GM18526 (cell line): ENCODE measurements around the gene CRTC2.
A peak's percentile ranks its signal among the peaks of the same experiment; 100 is the strongest.

ENCODE experiments used
- POLR2A ChIP-seq: IDR thresholded peaks from 3 replicates; pipeline ENCODE4 v1.6.1; 2011; ENCODE audit not compliant: insufficient read length; ENCODE audit errors: extremely low read depth

CRTC2 gene

DNA sequence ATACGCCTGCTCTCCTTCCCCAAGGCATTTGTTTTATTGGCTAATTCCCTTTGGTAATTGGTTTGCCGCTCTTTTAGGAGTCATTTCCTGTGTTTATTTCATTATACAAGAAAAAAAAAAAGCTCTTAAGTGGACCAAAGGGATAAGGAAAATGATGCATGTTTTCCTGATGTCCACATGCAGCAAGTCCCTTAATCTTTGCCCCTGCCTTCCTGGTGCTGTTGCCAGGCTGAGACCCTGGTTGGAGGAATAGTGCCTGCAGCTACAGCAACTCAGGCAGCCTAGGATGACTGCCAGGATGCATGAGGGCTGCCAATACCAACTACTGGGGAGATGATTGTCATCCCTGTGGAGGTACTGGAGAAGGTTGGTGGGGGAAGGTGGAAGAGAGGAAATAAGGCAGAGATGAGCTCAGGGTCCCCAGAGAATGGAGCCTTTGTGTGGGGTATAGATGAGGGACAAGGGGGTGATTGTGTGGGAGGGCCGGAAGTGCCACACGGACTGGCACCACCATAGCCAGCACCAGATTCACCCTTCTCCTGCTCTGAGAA is 29.5 kb downstream of the CRTC2 start:
- no peak for TF ChIP-seq POLR2A

DNA sequence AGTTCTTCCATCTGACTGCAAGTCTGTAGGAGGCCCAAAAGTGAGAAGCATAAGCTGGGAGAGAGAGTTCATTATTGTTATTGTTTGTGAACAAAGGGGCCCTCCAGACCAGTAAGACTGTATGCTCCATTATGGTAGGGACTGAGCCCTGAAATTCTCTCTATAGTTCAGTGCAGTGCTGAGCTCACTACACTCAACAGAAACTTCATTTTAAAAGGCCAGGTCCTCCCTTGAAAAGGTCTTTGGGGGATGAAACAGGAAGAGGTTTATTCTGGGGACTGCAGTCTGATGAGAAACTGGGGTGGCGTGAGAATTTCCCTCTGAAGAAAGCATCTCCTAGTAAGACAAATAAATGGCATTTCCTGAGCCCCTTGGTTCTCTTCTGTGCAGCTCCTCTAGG is 30.2 kb downstream of the CRTC2 start:
- TF ChIP-seq POLR2A, result no peak

DNA sequence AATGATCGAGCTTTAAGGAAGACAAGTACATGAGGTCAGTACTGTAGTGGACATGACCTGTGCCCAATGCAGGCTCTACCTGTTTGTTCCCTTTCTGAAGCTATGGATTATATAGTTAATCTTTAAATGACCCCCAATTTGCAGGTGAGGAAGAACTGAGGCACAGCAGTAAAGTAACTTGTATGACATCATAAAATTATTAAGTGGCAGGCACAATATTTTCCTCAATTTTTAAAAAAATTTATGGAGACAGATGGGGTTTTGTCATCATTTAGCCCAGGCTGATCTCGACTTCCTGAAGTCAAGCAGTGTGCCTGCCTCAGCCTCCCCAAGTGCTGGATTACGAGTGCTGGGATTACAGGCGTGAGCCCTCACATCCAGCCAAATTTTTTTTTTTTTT is 32.0 kb downstream of the CRTC2 start:
- TF ChIP-seq POLR2A, result no peak

DNA sequence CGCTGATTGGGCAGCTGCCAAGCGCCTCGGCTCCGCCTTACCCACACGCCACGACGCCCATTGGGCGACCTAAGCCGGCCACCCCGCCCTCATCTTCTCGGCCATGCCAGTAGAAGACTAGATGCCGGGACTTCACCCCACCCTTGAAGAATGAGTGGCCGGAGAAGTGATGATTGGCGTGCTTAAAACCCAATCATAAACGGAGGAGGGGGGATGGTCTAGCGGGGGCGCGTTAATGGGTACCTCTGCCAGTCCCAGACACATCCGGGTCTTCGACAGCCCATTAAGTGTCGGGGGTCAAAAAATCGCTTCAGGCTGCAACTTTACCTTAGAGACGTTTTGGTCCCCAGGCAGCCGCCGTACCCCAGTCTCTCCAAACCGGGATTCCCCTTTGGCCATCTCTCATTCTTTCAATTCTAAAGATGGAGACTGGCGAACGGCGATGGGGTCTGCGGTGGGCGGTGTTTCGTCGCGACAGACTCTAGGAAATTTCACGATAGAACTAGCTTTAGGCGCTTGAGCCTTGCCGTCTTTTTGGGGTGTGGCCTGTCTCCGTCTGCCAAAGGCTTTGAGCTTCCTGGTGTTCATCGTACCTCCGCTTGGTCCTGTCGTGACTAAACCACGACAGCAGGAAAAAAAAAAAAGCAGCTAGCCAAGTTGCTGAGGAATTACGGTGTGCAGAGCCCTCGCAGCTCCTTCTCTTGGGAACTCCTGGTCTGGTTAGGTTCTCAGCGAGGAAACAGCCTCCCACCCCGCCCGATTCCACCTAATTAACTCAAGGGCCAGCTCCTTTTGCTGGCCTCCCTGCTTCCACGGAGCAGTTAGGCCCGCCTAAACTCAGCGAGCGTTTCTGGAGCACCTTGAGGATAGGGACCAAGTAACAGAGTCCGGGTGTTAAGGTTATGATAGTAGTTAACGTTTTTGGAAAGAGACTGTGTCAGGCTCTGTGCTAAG is 35.2 kb downstream of the CRTC2 start, which contains the start of gene GATAD2B:
Gene GATAD2B, minus strand, starts transcription at position 1 of the 954 bp plus-strand sequence. CDS start 94,625 bp downstream, outside the sequence.
- TF ChIP-seq POLR2A, result peak; percentile 69

DNA sequence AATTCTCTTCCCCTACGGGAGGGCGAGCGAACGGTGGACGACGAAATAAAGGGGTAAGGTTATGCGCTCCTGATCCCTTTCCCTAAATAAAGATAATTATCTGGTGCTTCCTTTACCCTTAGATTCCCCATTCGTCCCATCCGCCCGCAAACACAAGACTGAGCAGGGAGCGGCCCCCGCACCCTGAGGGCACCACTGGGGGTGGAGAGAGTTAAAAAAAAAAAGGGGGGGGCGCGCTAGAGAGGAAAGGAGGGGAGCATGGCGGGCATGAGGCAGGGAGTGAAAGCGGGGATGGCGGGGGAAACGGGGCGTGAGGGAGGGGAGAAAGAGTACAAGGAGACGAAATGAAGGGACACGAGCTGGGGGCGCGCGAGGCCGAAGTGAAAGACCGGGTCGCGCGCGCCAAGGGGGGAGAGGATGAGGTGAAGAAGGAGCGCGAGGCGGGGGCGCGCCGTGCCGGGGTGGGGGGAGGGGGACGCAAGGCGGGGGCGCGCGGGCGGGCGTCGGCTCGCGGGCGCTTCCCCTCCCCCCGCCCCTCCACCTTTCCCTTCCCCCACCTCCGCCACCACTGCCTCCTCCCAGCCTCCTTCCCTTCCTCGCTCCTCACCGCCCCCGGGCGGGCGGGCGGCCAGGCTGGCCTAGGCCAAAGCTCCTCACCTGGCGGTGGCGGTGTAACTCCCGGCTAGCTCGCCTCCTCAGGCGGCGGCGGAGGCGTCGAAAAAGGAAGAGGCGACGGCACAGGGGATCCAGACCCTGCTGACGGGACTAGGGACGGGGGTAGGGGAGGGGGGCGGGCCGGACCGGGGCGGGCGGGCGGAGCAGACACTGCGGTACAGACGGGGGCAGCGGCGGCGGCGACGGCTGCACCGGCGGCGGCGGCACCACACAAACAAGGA is 36.1 kb downstream of the CRTC2 start:
- TF ChIP-seq POLR2A, result peak; percentile 27

DNA sequence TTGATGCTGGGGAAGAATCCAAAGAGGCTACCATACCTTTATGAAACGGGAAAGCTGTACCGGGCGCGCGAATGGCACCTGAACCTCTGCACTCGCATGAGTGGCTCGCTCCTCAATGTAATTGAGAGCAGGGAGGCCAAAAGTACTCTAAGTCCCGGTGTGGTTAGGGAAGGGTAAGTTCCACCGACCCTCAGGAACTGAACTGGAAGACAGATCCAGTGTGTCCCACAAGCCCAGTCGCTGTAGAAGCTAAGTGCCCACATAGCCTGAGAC is 36.7 kb downstream of the CRTC2 start:
- no peak for TF ChIP-seq POLR2A

DNA sequence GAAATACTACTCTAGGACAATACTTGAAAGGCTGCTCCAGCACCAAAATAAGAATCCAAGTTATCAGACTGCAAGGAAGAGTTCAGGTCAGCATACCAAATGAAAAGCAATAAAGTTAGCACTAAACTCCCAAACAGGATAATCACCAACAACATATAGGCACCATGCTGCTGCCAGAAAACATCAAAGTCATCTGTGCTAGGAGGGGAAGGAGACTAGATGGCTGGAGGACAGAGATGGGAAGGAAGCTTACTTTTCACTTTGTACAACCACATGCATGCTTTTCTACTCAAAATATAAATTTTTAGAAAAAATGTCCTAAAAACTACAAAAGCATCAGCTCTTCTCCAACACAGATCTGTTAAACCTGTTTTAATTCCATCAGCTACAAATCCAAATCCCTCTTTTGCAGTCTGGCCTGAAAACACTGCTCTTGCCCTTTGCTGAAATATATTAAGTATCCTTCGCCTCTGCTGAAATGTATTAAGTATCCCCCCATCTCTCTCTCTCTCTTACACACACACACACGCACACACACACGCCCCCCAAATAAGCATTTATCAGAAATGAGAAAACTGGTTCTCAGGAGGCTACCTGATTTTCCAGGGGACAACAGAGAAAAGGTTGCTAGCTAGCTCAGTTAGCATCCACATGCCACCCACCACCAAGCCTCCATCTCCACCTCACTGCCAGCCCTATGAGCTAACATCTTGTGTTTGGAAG is 37.2 kb downstream of the CRTC2 start:
- no peak for TF ChIP-seq POLR2A

DNA sequence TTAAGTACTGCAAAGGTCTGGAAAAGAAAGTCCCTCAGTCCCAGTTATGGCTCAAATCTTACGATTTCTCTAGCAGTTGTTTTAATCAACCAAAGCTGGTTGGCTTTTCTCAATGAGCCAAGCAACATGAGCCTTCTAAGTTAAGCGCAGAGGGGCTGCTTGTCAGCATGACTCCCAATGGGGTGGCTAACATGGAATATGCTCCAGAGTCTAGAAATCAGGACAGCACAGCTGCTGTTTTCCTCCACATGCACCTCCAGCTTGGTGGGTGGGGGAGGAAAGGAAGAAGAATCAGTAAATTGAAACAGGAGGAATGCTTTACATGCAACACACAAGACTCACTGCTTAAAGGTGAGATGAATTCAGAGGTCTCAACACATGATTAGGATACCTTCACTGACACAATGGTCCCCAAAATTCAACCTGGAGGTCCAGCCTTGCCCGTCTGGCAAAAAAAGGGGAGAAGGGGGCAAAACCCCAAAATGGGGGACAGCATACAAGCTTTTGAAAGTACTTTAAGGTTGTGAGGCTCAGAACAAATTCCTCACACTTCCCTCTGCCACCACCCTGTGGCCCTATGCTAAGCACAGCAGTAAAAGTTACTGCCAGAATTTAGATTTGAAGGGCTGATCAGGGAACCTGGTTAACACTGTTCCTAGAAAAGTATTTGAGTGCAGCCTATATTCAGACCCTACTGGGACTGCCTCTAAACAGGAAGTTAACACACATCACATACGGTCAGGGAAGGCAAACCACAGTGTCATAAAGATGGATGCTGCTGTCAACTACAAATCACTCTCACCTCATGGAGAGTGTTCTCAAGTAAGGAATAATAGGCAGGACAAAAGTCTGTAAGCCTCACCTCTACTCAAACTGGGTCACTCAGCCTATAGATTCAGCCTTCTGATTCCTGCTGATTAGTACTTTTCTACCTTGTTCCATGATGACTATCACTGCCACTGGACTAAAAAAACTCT is 38.2 kb downstream of the CRTC2 start:
- TF ChIP-seq POLR2A, result no peak

DNA sequence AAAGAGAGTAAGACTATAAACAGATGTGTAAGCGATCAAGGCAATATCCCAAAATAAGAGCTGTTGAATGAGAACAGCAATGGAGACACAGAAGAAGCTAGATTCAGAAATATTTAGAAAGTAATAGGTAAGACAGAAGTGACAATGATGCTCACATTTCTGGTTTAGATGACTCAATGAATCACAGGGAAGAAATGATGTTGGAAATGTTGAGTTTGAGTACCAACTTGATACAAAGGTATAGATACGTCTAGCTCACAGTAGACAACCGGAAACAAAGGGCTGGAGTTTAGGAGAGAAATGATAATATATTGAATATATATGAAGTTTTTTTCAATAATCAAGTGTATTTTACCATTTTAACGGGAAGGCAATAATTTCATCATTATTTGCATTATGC is 42.1 kb downstream of the CRTC2 start:
- TF ChIP-seq POLR2A, result no peak

DNA sequence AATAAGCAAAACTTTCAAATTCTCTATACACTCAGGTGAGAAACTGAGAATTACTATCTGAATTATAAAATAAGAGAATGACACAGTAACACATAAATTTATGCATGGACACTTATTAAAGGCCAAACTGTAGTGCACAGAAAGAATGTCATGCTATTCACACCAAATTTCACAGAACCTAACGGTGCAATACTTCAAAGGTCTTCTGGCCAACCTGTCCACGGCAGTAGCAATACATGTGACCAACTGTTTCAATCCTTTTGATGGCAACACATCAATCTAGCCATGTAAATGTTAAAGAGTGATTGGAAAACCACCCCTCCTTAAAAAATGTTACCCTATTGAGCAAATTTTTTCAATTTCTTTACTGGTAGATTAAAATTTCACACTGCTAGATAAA is 46.1 kb downstream of the CRTC2 start:
- TF ChIP-seq POLR2A, result no peak

DNA sequence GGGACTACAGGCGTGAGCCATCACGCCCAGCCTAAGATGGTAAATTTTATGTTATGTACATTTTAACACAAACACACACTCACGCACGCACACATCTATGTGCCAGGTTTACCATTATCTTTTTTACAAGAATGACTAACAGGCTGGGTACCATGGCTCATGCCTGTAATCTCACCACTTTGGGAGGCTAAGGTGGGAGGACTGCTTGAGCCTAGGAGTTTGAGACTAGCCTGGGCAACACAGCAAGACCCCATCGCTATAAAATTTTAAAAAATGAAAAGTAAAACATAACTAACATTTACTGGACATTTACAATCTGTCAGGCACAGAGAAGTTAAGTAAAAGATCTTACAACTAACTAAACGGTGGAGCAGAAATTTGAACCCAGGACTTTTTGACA is 50.3 kb downstream of the CRTC2 start:
- no peak for TF ChIP-seq POLR2A

DNA sequence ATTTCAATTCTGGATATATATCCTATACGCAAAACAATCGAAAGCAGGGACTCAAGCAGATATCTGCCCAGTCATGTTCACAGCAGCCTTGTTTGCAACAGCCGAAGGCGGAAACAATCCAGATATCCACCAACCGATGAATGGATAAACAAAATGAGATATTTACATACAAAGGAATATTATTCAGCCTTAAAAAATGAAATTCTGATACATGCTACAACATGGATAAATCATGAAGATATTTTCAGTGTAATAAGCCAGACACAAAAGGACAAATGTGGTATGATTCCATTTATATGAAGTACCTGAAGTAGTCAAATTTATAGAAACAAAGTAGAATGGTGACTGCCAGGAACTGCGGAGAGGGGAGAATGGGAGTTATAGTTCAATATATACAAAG is 51.3 kb downstream of the CRTC2 start:
- TF ChIP-seq POLR2A, result no peak

DNA sequence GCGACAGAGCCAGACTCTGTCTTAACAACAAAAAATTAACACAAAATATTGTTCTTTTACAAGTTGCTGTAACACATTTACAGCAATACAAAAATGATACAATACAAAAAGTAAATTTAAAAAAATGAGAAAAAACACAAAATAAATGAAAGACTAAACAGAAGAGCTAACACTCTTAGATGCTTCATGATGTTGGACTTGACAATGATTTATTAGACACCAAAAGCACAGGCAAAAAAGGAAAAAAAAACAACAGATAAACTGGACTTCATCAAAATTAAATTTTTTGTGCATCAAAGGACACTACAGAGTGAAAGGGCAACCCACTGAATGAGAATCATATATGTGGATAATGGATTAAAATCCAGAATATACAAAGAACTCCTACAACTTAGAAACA is 52.0 kb downstream of the CRTC2 start:
- TF ChIP-seq POLR2A, result no peak
